A204.1 (cell line): ENCODE data around the gene DNAH6.
A peak's percentile ranks its signal among the peaks of the same experiment; 100 is the strongest.
"Not testable (repeated sequence)": the region's sequence is repeated elsewhere in the genome, so short reads cannot be mapped to it uniquely, and the experiment has no call there.

Experiments
- FAIRE-seq: peaks from 2 replicates; lab custom pipeline; 2012; peaks lifted over from hg19 to GRCh38; lab: Jason Lieb, UNC

DNAH6 gene

DNA sequence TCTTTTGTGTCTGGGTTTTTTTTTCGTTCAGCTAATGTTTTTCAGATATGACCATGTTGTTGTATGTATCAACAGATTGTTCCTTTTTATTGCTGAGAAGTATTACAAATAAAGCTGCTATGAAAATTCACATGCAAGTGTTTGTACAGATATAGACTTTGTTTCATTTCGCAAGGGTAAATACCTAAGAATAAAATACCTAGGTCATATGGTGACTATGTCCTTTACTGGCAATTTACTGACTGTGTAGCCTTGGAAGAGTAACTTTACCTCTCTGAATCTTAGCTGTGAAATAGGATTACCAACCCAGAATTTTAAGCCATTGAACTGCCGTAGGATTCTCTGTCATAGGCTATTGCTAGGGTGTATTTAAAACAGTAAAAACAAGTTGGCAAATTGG, 19.0 kb upstream of the DNAH6 start:
- no peak for FAIRE-seq

DNA sequence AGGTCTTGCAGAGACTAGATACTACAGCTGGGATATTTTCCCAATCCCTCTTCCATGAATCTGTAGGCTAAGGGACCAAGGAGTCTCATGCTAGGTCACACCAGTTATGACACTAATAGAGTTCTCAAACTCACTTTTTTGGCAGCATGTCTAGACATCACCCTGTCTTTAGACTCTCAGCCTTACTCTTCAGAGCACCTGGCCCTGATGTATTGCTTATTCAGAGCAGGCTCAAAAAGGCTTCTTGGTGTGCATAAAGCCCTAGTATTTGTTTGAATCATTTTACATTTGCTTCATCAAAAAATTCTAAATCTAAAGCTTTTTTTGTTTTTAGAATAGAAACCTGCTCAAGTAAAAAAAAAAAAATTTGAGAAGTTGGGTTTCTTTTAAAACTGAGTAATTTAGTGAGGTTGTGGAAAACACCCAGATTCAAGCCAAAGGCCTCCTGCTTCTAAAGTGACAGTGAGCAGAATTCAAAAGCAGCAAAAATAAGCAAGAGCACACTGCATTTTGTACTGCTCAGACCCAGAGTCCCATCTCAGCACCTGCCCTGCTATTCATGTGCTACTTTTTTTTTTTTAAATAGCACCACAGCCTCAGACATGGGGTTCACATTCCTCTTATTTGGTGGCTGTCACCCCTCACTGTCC, 18.0 kb upstream of the DNAH6 start:
- FAIRE-seq: no peak

DNA sequence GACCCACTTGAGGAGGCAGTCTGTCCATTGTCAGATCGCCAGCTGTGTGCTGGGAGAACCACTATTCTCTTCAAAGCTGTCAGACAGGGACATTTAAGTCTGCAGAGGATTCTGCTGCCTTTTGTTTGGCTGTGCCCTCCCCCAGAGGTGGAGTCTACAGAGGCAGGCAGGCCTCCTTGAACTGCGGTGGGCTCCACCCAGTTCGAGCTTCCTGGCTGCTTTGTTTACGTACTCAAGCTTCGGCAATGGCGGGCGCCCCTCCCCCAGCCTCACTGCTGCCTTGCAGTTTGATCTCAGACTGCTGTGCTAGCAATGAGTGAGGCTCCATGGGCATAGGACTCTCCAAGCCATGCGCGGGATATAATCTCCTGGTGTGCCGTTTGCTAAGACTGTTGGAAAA, 5.3 kb upstream of the DNAH6 start:
- FAIRE-seq: not testable (repeated sequence)

DNA sequence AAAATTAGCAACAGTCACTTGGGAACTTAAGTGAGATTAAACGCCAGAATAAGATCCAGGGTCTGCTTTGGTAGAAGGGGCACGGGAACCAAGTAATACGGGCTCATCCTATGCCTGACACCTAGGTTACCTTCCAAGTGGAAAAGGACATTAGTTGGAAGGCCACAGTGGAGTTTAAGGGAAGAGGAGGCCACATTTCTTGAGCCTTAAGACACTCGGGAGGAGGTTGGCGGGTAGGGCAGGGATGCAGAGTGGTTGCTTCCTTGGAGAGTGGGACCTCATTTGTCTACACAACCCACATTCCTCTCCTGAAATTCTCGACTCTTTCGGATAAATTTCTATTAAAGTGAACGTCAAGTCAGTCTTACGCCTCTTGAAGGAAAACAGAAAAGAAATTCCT, 510 bp upstream of the DNAH6 start:
- no peak for FAIRE-seq

DNA sequence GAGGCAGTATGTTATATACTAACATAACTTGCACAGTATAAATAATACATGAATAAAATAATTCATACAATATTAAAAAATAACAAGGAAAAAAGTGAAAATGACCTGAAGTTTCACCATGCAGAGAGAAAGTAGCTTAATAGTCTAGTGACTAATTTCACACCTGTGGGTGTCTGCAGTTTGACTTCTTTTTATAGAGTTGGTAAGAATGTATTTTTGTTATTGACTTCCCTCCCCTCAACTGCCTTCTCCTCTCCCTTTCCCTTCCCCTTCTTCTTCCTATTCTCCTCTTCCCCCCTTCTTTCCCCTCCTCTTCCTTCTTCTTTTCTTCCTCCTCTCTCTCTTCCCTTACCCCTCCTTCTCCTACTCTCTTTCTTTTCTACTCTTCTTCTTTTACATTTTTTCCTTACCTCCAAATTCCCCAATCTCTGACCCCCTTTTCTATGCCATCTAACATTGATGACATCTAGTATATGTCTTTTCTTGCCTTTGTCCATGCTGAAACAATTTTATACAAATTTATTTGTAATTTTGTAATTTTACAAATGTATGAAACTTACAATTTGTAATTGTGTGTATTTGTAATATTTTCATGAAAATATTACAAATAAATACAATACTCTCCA, 3.1 kb downstream of the DNAH6 start:
- FAIRE-seq: peak; percentile 39

DNA sequence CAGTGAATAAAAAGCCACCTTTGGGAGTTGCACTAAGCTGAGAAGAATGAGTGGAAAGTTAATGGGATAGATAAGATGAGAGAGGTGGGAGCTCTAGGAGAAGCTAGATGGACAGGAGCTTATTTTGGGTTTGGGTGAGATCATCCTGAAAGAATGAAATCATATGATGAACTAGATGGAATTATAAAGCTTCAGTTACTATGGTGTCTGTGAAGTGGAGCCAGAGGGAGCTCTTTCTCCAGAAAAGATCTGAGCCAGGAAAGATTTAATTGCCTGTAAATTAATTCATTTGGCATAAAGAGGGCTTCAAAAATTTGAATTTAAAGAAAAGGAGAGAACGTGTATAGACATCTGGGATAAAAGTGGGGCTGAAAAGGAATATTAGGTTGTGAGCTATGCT, 10.3 kb downstream of the DNAH6 start:
- FAIRE-seq: no peak

DNA sequence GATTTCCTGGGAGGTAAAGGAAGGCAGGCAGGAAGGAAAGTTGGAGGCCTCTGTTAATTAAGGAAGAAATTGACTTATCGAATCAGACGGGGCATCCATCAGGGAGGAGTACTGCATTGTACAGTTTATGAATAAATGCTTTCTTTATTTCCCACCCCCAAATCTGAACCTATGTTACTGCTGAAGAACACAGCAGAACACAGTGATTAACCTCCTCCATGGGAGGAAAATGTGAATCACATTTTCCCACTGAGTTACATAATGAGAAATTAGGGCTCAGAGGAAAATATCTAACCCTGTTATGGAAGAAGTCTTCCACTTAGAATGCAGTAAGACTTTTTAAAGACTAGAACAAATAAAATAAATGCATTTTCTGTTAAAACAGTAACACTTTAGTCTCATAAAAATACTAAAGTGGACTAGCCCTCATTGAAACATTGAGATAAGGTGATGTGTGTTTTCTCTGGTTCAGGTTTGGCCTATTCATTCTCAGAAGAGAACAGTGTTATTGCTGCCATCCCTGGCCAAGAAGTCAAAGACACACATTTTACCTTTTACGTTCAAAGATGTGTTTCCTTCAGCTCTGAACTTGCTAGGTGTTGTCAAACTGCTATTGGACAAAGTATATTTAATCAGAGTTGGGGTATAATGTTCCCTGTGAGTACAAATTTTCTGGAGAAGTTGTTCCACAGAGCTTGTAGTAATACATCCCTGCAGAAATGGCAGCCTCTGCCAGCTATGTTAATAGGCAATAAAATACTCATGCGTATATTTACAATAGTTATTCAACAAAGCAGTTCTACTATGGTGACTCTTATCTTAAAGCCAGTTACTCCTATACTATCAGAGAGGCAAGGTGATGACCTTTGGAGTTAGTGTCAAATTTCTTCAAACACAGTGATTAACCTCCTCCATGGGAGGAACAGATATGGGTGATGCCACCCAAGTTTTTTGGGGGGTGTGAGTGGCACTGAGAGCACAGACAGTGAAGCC, 11.1 kb downstream of the DNAH6 start:
- no peak for FAIRE-seq

DNA sequence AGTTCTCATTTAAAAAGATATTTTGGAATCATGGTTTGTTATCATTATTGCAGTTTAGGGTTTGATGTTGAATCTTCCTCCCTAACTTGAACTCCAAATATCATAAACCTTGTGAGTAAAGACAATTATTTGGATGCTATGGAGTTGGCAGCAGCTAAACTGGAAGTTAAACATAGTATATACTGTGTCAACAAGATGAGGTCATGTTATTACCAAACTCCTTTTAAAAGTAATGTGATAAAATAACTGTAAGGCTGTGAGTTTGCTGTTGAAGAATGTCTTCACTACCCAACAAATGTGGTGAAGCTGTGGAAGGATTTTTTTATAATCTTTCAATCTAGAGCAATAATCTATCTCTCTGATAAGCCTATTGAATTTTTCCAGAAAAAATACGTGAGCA, 16.0 kb downstream of the DNAH6 start:
- FAIRE-seq: no peak

DNA sequence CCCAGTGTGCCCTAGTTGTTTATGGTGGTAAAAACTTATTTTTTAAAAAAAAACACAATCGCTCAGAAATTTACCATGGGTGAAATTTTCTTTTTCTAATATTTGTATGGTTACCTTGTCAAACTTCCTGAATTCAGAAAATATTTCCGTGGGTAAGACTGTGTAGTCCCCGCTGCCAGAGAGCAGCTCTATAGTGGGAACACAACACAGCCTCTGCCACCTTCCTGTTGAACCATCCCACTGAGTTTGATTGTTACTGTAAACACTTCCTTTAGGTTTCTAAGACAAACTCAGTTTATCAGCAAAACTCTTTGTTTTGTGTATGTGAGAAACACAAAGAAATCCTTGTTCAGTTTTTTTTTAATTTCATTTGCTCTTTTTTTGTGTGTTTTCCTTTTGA, 17.9 kb downstream of the DNAH6 start:
- no peak for FAIRE-seq

DNA sequence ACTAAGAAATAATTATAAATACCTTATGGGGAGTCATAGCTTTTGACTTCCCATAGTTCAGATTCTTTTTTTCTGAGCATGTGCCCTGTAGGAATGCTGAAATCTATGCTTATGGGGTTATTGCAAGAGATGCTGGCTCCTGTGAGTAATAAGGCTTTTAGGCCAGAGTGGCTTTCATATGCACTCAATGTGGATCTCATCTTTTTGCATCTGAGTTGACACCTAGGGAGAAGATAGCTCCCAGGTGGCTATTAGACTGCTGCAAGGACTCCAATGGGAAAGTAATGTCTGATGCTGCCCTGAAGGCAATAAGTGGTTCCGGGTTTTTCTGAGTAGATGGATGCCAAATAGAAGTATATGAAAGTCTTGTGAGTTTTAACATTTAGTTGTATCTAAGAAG, 21.0 kb downstream of the DNAH6 start:
- FAIRE-seq: no peak

DNA sequence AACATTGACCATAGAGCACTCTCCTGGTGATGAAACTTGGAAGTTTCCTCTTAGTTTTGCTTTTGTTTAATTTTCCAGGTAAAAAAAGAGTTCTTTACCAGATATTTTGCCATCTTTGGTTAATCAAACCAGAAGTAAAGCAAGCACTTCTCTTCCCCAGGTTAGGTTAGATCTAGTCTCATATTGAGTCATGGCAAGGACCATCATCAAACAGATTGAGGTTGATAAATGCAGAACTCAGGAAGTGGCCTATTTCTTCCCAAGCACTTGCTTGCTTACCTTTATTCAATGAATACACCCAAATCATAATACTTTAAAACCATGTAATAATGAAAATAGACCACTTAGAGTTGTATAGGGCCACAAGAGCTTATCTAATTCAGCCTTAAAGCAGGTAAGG, 23.4 kb downstream of the DNAH6 start:
- no peak for FAIRE-seq

DNA sequence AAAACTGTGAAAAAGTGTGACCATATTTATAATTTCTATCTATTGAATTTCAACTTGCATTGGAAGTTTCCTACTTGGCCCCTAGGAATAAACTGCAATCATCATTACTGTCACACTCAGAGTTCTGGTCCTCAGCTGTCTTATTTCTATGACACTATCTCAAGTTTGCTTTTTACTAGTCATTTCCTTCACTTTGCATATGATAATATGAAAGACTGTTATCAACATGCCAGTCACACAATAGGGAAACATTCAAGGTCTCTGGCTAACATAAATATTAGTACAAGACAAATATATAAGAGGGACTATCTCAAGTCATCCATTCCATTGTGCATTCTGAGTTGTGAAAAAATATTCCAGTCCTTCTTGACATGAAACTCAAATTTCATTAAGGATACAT, 28.7 kb downstream of the DNAH6 start:
- no peak for FAIRE-seq

DNA sequence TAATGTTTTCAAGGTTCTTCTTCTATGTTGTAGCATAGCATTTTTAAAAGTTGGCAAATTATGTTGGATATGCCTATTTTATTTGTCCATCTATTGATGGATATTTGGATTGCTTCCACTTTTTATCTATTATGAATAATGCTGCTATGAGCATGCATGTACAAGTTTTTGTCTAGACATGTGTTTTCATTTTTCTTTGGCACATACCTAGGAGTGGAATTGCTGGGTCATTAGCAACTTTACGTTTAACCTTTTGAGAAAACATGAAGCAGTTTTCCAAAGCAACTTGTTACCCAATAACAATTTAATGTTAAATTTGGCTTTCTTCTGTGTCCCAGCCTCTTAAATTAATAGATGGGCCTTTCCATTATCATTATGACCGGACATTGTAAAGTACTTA, 30.3 kb downstream of the DNAH6 start:
- no peak for FAIRE-seq

DNA sequence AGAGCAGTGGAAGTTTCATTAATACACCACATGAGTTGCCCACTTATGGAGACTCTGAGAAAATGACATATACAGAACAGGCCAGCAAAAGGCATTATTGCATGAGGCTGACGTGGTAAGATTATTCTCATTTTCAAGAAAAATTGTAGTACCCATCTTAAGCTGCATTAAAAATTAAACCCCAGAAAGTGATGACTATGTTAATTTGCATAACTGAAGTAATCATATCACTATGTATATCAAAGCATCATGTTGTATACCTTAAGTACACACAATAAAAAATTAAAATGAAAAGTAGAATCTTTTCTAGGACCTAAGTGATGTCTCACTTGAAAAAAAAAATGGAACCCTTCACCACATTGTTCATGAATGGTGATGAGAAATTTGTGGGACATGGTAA, 32.0 kb downstream of the DNAH6 start:
- FAIRE-seq: no peak

DNA sequence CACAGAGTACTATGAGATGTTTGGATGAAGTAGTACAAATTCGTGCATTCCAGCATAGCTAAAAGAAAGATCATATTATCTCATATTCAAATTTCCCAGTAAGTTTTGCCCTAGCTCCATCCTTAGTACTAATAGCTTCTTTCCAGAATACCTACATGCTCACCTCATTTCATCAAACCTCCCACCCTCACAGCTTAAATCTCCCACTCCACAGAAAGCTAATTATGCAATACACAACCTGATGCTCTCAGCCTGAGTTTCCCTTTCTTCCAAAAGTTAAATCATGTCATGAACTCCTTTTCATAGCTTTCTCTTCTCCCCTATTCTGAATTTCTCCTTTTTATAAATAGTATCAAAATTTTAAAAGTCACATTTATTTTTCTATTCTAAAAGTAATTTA, 34.6 kb downstream of the DNAH6 start:
- FAIRE-seq: no peak

DNA sequence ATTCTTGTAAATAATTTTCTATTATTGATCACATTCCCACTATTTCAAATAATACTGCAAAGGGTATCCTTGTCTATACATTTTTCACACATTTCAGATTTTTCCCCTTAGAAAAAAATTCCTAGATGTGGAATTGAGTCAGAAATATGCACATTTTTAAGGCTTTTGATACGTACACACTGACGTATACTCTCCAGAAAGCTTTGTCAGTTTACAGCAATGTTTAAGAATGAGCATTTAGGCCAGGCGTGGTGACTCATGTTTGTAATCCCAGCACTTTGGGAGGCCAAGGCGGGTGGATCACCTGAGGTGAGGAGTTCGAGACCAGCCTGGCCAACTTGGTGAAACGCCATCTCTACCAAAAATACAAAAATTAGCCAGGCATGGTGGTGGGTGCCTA, 35.2 kb downstream of the DNAH6 start:
- FAIRE-seq: not testable (repeated sequence)

DNA sequence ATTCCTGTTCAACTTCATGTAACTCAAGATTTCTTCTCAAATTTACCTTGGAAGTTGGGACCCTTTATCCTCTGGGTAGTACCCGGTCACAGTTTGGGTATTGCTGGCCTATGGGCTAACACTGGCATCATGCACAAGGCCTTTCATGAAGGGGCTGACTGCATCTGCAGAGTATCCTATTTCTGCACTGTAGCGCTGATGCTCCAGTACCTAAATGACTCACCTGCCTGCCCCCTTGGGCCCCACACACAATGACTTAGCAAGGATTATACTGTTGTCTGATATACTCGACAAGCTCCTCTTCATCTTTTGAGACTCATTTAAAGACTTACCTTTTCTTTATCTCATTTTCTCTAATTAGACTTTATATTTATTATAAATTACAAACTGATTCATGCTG, 39.9 kb downstream of the DNAH6 start:
- FAIRE-seq: no peak

DNA sequence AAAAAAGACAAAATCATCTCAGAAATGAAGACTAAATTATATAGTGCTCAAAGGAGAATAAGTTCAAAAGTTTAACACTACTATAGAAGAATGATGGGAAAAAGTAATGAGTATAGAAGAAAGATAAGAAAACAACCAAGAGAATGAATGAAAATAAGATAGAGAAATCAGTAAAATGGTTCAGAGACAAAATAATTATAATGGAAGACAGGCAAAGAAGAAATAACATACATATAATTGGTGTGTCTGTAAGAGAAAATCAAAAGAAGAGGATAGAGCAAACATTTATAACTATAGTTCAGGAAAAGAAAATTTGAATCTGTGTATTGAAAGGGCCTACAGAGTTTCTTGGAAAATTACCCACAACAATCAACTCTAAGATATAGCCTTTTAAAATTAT, 43.5 kb downstream of the DNAH6 start:
- FAIRE-seq: peak; percentile 30

DNA sequence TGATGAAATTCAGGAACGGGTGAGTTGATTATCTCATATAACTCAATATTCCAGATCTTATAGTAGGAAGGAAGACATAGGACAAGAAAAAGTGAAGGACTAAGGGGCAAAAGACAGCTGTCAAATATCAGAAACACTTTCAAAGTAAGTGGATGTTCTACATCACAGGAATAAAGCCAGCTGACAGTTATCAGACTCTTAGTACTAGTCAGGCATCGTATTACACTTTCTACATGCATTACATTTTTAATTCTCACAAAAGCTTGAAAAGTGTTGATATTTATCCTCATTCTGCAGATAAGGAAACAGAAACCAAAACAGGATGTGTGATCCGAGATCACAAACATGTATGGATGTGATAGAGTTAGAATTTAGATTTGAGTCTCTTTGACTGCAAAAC, 63.4 kb downstream of the DNAH6 start:
- no peak for FAIRE-seq

DNA sequence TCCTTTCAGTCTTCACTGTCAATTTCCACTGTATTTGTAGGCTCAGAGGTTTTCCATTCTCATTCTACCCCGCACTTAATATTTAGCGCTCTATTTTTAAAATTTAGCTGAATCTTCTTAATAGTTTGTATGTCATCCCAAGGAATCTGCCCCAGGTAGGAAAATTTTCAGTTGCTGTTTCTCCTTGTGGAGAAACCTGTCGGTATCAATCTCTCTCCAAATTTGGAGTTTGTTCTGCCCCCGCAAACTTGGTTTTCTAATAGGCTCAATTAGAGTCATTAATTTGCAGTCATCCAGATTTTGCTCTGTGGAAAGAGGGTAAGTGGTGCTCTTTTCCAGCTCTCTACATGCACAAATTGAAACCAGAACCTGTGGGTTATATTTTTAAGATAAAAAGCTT, 87.6 kb downstream of the DNAH6 start:
- FAIRE-seq: no peak

DNA sequence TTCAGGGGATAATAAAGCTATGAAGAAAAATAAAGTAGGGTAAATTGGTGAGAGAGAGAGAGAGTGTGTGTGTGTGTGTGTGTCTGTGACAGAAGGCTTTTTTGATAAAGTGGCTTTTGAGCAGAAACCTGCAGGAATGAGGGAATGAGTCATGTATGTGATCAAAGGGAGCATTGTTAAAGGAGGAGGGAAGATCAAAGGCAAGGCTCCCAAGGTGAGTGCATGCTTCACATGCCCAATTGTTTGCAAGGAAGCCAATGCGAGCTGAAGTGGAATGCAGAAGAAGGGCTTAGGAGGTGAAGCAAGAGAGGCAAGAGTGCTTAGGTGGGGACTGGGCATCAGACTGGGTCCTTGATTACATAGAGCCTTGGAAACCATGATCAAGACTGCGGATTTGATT, 96.8 kb downstream of the DNAH6 start:
- no peak for FAIRE-seq

DNA sequence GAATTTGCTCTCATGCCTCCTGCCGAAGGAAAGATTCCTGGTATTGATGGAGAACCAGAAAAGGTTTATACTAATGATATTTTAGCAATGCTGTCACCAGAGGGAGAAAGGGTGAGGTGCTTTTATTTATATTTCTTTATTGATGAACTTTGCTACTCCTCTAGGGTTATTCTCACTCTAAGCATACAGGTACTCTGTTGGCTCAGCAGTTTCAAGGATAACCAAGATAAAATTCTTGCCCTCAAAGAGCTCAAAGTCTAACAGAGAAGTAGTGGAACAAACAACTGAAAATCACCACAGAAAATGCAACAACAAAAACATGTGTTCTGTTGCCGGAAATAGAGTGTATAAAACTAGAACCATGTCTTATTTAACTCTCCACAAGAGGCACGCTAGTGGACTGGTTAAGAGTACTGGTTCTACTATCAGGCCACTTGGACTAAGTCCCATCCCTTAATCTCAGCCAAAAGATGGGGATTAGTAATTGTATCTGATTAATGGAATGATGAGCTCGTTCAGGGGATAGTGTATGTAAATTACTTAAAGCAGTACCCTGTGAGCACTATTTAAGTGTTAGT, 103.6 kb downstream of the DNAH6 start:
- FAIRE-seq: no peak

DNA sequence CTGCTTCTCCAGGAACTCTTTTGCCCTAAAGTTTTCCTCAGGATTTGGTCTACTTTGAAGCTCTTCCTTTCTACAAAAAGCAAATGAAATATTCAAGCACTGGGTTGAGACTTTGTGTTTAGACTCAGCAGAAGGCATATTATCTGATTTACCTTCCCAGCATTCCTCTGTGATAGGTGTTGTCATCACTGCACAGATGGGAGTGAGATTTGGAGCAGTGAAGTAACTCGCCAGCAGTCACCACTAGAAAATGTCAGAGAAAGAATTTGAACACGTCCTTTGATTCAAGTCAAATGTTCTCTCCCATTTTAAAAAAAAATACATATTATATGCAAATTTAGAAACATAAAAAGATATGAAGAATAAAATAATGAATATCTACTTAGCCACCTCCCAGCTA, 112.2 kb downstream of the DNAH6 start:
- no peak for FAIRE-seq
